Spinal cord (tissue), 10 donors: ENCODE measurements around the gene TNN. TPM values are rescaled to one million over a fixed set of nuclear protein-coding genes. Genes with fewer than 3 reads are reported as not detected.
A peak's percentile ranks its signal among the peaks of the same experiment; 100 is the strongest.

Experiments used
- DNase-seq, 6 donors: peaks; one replicate each; pipeline versions ENCODE4 v3.0.0 to v3.0.0-alpha.2; 2013 to 2015; ENCODE audit warnings: low spot score in 6 of 6, low read depth in 4 of 6
- H3K27ac ChIP-seq: one replicate; pipeline ENCODE4 v1.5.1; 2013; ENCODE audit warnings: low read depth, low read length, control low read depth
- H3K27me3 ChIP-seq: one replicate; pipeline ENCODE4 v1.6.1; 2013; ENCODE audit warnings: low read length; ENCODE audit not compliant: control insufficient read depth, insufficient read depth
- H3K36me3 ChIP-seq: one replicate; pipeline ENCODE4 v1.6.1; 2013; ENCODE audit warnings: low read length; ENCODE audit not compliant: control insufficient read depth, insufficient read depth
- H3K4me1 ChIP-seq: one replicate; pipeline ENCODE4 v1.6.1; 2013; ENCODE audit warnings: low read length; ENCODE audit not compliant: control insufficient read depth, insufficient read depth
- H3K4me3 ChIP-seq: one replicate; pipeline ENCODE4 v1.5.1; 2013; ENCODE audit warnings: low read depth, low read length, control low read depth
- H3K9me3 ChIP-seq: one replicate; pipeline ENCODE4 v1.6.1; 2013; ENCODE audit warnings: low read length; ENCODE audit not compliant: control insufficient read depth, insufficient read depth
- WGBS: methylation state at CpG from one replicate; pipeline ENCODE4 v1.1.5; 2013; ENCODE audit warnings: missing lambda C conversion rate; ENCODE audit not compliant: insufficient coverage; 5-methylcytosine and 5-hydroxymethylcytosine counted together
- polyA plus RNA-seq, 2 donors: library from polyadenylated mRNA; unstranded; fragments of 120-200 nt; gene quantifications; one replicate each; pipeline ENCODE4 v1.2.1, GENCODE V29; 2013; ENCODE audit not compliant: insufficient read length in 2 of 2
- total RNA-seq, 2 donors: library from RNA; depleted of rRNA in 1 of 2; stranded (reverse); fragments of 120-200 nt in 1 of 2; fragments of >200 nt in 1 of 2; gene quantifications; one replicate each; pipeline versions ENCODE4 v1.2.3 to v1.2.4, GENCODE V29; 2013 to 2014
- donor health status: healthy.

The TNN gene
- total and polyA plus RNA-seq, 4 donors = 1.6 to 16.4 (median 8.4) TPM

DNA sequence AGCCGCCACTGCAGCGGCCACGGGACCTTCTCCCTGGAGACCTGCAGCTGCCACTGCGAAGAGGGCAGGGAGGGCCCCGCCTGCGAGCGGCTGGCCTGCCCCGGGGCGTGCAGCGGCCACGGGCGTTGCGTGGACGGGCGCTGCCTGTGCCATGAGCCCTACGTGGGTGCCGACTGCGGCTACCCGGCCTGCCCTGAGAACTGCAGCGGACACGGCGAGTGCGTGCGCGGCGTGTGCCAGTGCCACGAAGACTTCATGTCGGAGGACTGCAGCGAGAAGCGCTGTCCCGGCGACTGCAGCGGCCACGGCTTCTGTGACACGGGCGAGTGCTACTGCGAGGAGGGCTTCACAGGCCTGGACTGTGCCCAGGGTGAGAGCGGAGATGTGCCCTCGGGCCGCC is 11.7 kb downstream of the TNN start:
- H3K4me3 ChIP-seq = no peak overlapping the region
- no peaks in the 10 kb centered on the region for H3K36me3 ChIP-seq
- DNase-seq = no peak
- peaks cover under 1% of the 10 kb centered on the region for H3K4me1 ChIP-seq
- no peaks in the 10 kb centered on the region for H3K9me3 ChIP-seq
- no peak overlapping the region for H3K27ac ChIP-seq
- 96% methylated on average over 38 of the region's 40 CpGs for WGBS
- no peaks in the 10 kb centered on the region for H3K27me3 ChIP-seq

DNA sequence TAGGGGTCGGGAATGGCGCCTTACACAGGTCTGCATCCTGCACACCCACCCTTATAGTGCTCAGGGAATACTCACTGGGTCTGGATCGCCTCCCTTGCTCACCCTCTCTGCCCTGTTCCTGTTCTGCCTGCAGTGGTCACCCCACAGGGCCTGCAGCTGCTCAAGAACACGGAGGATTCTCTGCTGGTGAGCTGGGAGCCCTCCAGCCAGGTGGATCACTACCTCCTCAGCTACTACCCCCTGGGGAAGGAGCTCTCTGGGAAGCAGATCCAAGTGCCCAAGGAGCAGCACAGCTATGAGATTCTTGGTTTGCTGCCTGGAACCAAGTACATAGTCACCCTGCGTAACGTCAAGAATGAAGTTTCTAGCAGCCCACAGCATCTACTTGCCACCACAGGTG is 12.4 kb downstream of the TNN start:
- Histone ChIP-seq H3K9me3 (no peaks in the 10 kb centered on the region), H3K27me3 (no peaks in the 10 kb centered on the region), H3K27ac (no peak overlapping the region), H3K4me3 (no peak overlapping the region), H3K4me1 (no peaks in the 10 kb centered on the region), H3K36me3 (no peaks in the 10 kb centered on the region)
- WGBS = 83% methylated on average over 6 of the region's 6 CpGs
- DNase-seq = no peak

DNA sequence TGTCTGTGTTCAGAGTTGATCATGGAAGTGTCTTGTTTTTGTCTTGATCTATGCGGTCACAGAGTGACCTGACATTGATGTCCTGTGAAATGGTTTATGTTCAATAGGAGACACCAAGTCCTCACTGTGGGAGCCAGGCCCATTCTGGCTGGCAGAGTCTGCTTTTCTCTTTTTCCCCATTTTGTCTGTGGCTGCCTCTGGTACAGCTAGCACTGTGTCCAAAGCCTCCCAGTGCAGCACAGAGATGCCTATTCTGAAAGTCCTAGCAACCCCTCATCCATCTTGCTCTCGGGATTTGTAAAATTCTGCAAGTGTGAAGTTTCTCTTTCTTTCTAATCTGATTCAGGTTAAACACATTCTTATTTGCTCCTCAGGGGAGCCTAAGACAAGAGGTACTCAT is 14.3 kb downstream of the TNN start:
- DNase-seq = peak in 2 of 6 donors; percentile 10 to 32
- Histone ChIP-seq H3K27ac (no peak overlapping the region), H3K27me3 (no peaks in the 10 kb centered on the region), H3K4me3 (no peak overlapping the region), H3K4me1 (no peaks in the 10 kb centered on the region), H3K9me3 (no peaks in the 10 kb centered on the region), H3K36me3 (no peaks in the 10 kb centered on the region)
- WGBS = 44% methylated on average over 1 of the region's 2 CpGs

GRCh38 chr1:175088525-175088951 is 20.9 kb downstream of the TNN start:
- Histone ChIP-seq H3K4me1 (no peaks in the 10 kb centered on the region), H3K27ac (no peak overlapping the region), H3K9me3 (no peaks in the 10 kb centered on the region), H3K27me3 (no peaks in the 10 kb centered on the region), H3K36me3 (no peaks in the 10 kb centered on the region), H3K4me3 (no peak overlapping the region)
- 73% methylated on average over 2 of the region's 3 CpGs for WGBS
- peak in 1 of 6 donors; percentile 47 for DNase-seq

DNA sequence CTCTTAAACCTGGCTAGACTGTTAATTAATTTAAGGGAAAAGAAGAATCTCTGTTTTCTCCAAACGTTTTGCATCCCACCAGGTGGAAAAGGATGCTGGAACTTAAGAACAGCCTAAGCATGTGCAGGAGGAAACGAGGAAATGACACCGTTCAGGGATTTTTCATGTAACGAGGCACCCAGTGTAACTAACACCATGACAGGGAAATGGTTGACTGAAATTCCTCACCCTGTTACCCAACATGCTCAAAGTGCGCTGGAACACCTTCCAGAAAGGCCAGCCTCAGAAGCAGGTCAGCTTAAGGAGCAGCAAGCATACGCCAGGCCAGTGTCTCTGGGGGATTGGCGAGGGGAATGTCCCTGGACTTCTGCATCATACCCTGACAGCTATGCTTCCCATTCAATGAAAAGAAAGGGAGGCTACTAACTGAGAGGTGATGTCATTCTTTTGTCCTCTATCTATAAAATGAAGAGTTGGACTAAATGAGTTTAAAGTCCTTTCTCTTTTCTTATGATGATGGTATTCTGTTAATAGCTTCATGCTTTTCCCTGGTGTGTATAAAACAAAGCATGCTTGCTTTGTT is 21.6 kb downstream of the TNN start:
- H3K27me3 ChIP-seq = no peaks in the 10 kb centered on the region
- DNase-seq = peak in 1 of 6 donors; percentile 22
- H3K9me3 ChIP-seq = no peaks in the 10 kb centered on the region
- WGBS = 41% methylated on average over 6 of the region's 7 CpGs
- no peaks in the 10 kb centered on the region for H3K36me3 ChIP-seq
- no peak overlapping the region for H3K4me3 ChIP-seq
- H3K4me1 ChIP-seq = no peaks in the 10 kb centered on the region
- no peak overlapping the region for H3K27ac ChIP-seq

GRCh38 chr1:175090780-175091179 is 23.1 kb downstream of the TNN start:
- no peaks in the 10 kb centered on the region for H3K36me3 ChIP-seq
- H3K27ac ChIP-seq = no peak overlapping the region
- no peak for DNase-seq
- no peak overlapping the region for H3K4me3 ChIP-seq
- no peaks in the 10 kb centered on the region for H3K4me1 ChIP-seq
- H3K27me3 ChIP-seq = no peaks in the 10 kb centered on the region
- no peaks in the 10 kb centered on the region for H3K9me3 ChIP-seq
- no CpG with 5 or more reads among the region's 2 CpGs for WGBS

DNA sequence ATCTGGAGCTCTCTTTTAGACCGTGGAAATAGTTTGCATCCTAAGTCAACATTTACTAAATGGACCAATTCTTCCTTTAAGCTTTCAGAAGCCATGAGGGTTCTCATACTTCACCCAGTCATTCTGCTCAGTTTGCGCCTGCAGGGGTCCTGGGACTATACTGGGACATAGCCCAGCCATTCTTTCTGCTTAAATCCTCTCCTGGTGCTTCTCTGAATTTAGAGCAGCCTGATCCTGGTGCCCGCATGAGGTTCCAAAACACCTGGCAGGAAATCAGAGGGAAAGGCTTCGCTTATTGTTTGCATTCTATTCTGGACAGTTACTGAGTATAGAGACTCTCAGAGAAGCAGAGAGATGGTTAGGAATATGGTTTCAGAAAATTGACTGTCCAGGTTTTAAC is 27.0 kb downstream of the TNN start:
- H3K27me3 ChIP-seq = no peaks in the 10 kb centered on the region
- no peaks in the 10 kb centered on the region for H3K4me1 ChIP-seq
- no peak overlapping the region for H3K27ac ChIP-seq
- 42% methylated on average over 4 of the region's 4 CpGs for WGBS
- H3K9me3 ChIP-seq = no peaks in the 10 kb centered on the region
- H3K4me3 ChIP-seq = no peak overlapping the region
- peak in 1 of 6 donors; percentile 35 for DNase-seq
- H3K36me3 ChIP-seq = no peaks in the 10 kb centered on the region

DNA sequence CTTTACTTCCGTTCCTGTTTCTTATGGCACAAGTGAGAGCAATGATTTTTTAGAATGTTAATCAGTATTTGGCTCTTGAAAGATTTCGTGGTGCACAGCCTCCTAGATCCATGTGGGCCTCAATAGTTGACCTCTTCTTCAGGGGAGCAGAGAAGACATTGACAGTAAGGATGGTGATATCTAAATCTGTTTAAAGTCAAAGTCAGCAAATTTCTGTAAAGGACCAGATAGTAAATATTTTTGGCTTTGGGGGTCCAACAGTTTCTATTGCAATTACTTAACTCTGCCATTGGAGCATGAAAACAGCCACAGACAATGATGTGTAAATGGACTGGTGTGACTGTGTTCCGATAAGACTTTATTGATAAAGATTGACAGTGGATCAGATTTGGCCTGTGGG is 27.4 kb downstream of the TNN start:
- no peaks in the 10 kb centered on the region for H3K4me1 ChIP-seq
- H3K9me3 ChIP-seq = no peaks in the 10 kb centered on the region
- no peak overlapping the region for H3K4me3 ChIP-seq
- H3K27ac ChIP-seq = no peak overlapping the region
- H3K36me3 ChIP-seq = no peaks in the 10 kb centered on the region
- 79% methylated on average over 3 of the region's 3 CpGs for WGBS
- DNase-seq = no peak
- H3K27me3 ChIP-seq = no peaks in the 10 kb centered on the region

GRCh38 chr1:175095978-175096607 is 28.5 kb downstream of the TNN start:
- Histone ChIP-seq H3K27ac (no peak overlapping the region), H3K27me3 (no peaks in the 10 kb centered on the region), H3K36me3 (no peaks in the 10 kb centered on the region), H3K4me1 (no peaks in the 10 kb centered on the region), H3K9me3 (no peaks in the 10 kb centered on the region), H3K4me3 (no peak overlapping the region)
- 77% methylated on average over 3 of the region's 3 CpGs for WGBS
- no peak for DNase-seq

DNA sequence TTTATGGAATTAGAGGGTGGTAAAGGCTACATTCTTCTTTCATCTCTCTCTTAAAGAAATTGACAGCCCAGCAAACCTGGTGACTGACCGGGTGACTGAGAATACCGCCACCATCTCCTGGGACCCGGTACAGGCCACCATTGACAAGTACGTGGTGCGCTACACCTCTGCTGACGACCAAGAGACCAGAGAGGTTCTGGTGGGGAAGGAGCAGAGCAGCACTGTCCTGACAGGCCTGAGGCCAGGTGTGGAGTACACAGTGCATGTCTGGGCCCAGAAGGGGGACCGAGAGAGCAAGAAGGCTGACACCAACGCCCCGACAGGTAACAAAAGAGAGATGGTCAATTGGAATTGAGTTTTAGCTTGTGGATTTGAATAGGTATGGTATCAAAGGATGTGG is 29.7 kb downstream of the TNN start:
- Histone ChIP-seq H3K4me3 (no peak overlapping the region), H3K4me1 (no peaks in the 10 kb centered on the region), H3K27ac (no peak overlapping the region), H3K36me3 (no peaks in the 10 kb centered on the region), H3K9me3 (no peaks in the 10 kb centered on the region), H3K27me3 (no peaks in the 10 kb centered on the region)
- 89% methylated on average over 9 of the region's 9 CpGs for WGBS
- no peak for DNase-seq
